H1 (cell line): ENCODE measurements around the gene ANKRD29. TPM values are rescaled to one million over a fixed set of nuclear protein-coding genes. Genes with fewer than 3 reads are reported as not detected.

Source experiments
- CTCF ChIA-PET: fragments of 300-600 bp; sonication (Branson Sonifier 250); formaldehyde crosslinking; loops from one replicate; lab custom pipeline; 2021; ENCODE audit not compliant: partially characterized antibody; lab: Charles Lee
- POLR2A ChIA-PET: fragments of 300-600 bp; sonication (Branson Sonifier 250); formaldehyde crosslinking; loops from one replicate; lab custom pipeline; 2021; ENCODE audit warnings: inconsistent platforms; ENCODE audit not compliant: partially characterized antibody; lab: Charles Lee
- DNase-seq, 2 experiments: peaks; one replicate each; pipeline versions ENCODE4 v3.0.0 to v3.0.0-alpha.2; 2010 to 2022; ENCODE audit warnings: low spot score in 2 of 2, low read depth in 1 of 2, mixed read lengths in 1 of 2
- FAIRE-seq: peaks from 2 replicates; lab custom pipeline; 2011; peaks lifted over from hg19 to GRCh38; lab: Jason Lieb, UNC
- H2AFZ ChIP-seq: 2 replicates; pipeline ENCODE4 v1.8.1; 2012; ENCODE audit warnings: low read length, inconsistent platforms
- H2AK5ac ChIP-seq: 2 replicates; pipeline ENCODE4 v1.6.1; 2013; ENCODE audit warnings: low read depth, low read length
- H2BK120ac ChIP-seq: replicated peaks from 2 replicates; pipeline ENCODE3; 2013; ENCODE audit warnings: low read depth, low read length, inconsistent platforms
- H2BK12ac ChIP-seq: 2 replicates; pipeline ENCODE4 v1.6.1; 2013; ENCODE audit warnings: low read depth, low read length
- H2BK15ac ChIP-seq: 2 replicates; pipeline ENCODE4 v1.6.1; 2013; ENCODE audit warnings: low read length
- H2BK20ac ChIP-seq: 2 replicates; pipeline ENCODE4 v1.6.1; 2013; ENCODE audit warnings: low read length
- H2BK5ac ChIP-seq: 2 replicates; pipeline ENCODE4 v1.6.1; 2013; ENCODE audit warnings: low read depth, low read length
- H3K14ac ChIP-seq: 2 replicates; pipeline ENCODE4 v1.6.1; 2013; ENCODE audit warnings: inconsistent platforms; ENCODE audit not compliant: insufficient read length
- H3K18ac ChIP-seq: 2 replicates; pipeline ENCODE4 v1.6.1; 2013; ENCODE audit warnings: low read length; ENCODE audit errors: extremely low read depth
- H3K23ac ChIP-seq: 2 replicates; pipeline ENCODE4 v1.6.1; 2013; ENCODE audit warnings: inconsistent platforms; ENCODE audit not compliant: insufficient read length
- H3K23me2 ChIP-seq: 2 replicates; pipeline ENCODE4 v1.6.1; 2013; ENCODE audit warnings: low read depth, low read length
- H3K27ac ChIP-seq: 2 replicates; pipeline ENCODE4 v1.6.1; 2011; ENCODE audit warnings: low read depth, low read length, inconsistent platforms
- H3K27me3 ChIP-seq, 4 experiments: replicated peaks in 1 of 4; 1 replicate in 1 of 4; 2 replicates in 3 of 4; pipeline versions ENCODE4 v1.6.1 to v1.8.1; 2011 to 2013; ENCODE audit warnings: low read length in 3 of 4, mild to moderate bottlenecking in 3 of 4, inconsistent platforms in 2 of 4, mixed read lengths in 2 of 4, moderate library complexity in 1 of 4; ENCODE audit not compliant: control insufficient read depth in 3 of 4, insufficient read depth in 3 of 4; ENCODE audit errors: extremely low read depth in 1 of 4
- H3K36me3 ChIP-seq, 4 experiments: 2 replicates each; pipeline versions ENCODE4 v1.6.1 to v1.8.1; 2011 to 2013; ENCODE audit warnings: mild to moderate bottlenecking in 4 of 4, low read length in 3 of 4, moderate library complexity in 2 of 4, control low read depth in 1 of 4, inconsistent platforms in 1 of 4; ENCODE audit not compliant: insufficient read depth in 4 of 4, control insufficient read depth in 2 of 4
- H3K4ac ChIP-seq: replicated peaks from 2 replicates; pipeline ENCODE3; 2013; ENCODE audit warnings: low read length, low read depth, mixed read lengths, inconsistent platforms; ENCODE audit not compliant: insufficient read length
- H3K4me1 ChIP-seq, 4 experiments: replicated peaks in 1 of 4; 1 replicate in 1 of 4; 2 replicates in 3 of 4; pipeline versions ENCODE4 v1.6.1 to v1.8.1; 2011 to 2013; ENCODE audit warnings: low read length in 3 of 4, inconsistent platforms in 2 of 4, mixed read lengths in 1 of 4; ENCODE audit not compliant: insufficient read depth in 4 of 4, control insufficient read depth in 3 of 4
- H3K4me2 ChIP-seq, 2 experiments: 2 replicates each; pipeline versions ENCODE4 v1.6.1 to v1.8.1; 2011 to 2013; ENCODE audit warnings: low read depth in 2 of 2, low read length in 2 of 2, control low read depth in 1 of 2, inconsistent platforms in 1 of 2, mild to moderate bottlenecking in 1 of 2; ENCODE audit not compliant: insufficient read depth in 1 of 2
- H3K4me3 ChIP-seq, 4 experiments: fragments of 200-600, 300-600 bp in 1 of 4; sonication (generic), shearing (Covaris generic), sonication (Bioruptor Twin) in 1 of 4; 2 replicates each; pipeline versions ENCODE4 v1.5.1 to v1.8.1; 2011 to 2016; ENCODE audit warnings: low read length in 4 of 4, low read depth in 3 of 4, control low read depth in 2 of 4, inconsistent platforms in 2 of 4, mild to moderate bottlenecking in 2 of 4, mixed read lengths in 1 of 4, moderate library complexity in 1 of 4; ENCODE audit not compliant: insufficient read depth in 2 of 4; ENCODE audit errors: extremely low read depth in 1 of 4
- H3K56ac ChIP-seq: replicated peaks from 2 replicates; pipeline ENCODE3; 2013; ENCODE audit warnings: low read depth, mild to moderate bottlenecking, mixed read lengths, low read length, inconsistent platforms; ENCODE audit not compliant: insufficient read length
- H3K79me1 ChIP-seq: 2 replicates; pipeline ENCODE4 v1.6.1; 2013; ENCODE audit warnings: low read depth, low read length, control low read depth
- H3K79me2 ChIP-seq, 2 experiments: 2 replicates each; pipeline versions ENCODE4 v1.6.1 to v1.8.1; 2012 to 2013; ENCODE audit warnings: low read length in 2 of 2, mild to moderate bottlenecking in 2 of 2, inconsistent platforms in 1 of 2; ENCODE audit not compliant: insufficient read depth in 2 of 2, control insufficient read depth in 1 of 2
- H3K9ac ChIP-seq, 4 experiments: replicated peaks in 1 of 4; 1 replicate in 1 of 4; 2 replicates in 3 of 4; pipeline versions ENCODE4 v1.6.1 to v1.8.1; 2011 to 2013; ENCODE audit warnings: low read depth in 3 of 4, low read length in 3 of 4, control low read depth in 2 of 4, mild to moderate bottlenecking in 2 of 4, moderate library complexity in 2 of 4, inconsistent platforms in 1 of 4; ENCODE audit errors: extremely low read depth in 1 of 4
- H3K9me3 ChIP-seq, 2 experiments: 2 replicates each; pipeline versions ENCODE4 v1.6.1 to v1.8.1; 2012 to 2013; ENCODE audit warnings: mild to moderate bottlenecking in 2 of 2, moderate library complexity in 2 of 2, control low read depth in 1 of 2, inconsistent platforms in 1 of 2, low read depth in 1 of 2, low read length in 1 of 2, mixed read lengths in 1 of 2; ENCODE audit not compliant: insufficient read depth in 2 of 2
- H4K20me1 ChIP-seq, 2 experiments: replicated peaks in 1 of 2; 2 replicates each; pipeline versions ENCODE3 to v1.8.1; 2011 to 2013; ENCODE audit warnings: inconsistent platforms in 2 of 2, low read length in 2 of 2, mild to moderate bottlenecking in 1 of 2; ENCODE audit not compliant: insufficient read depth in 2 of 2, control insufficient read depth in 1 of 2
- H4K5ac ChIP-seq: 2 replicates; pipeline ENCODE4 v1.6.1; 2013; ENCODE audit warnings: low read length, low read depth, mixed read lengths, inconsistent platforms; ENCODE audit not compliant: insufficient read length
- H4K8ac ChIP-seq: 2 replicates; pipeline ENCODE4 v1.8.0; 2013; ENCODE audit warnings: mild to moderate bottlenecking, moderate library complexity, low read length, inconsistent platforms; ENCODE audit not compliant: insufficient read depth; ENCODE audit errors: extremely low read depth
- H4K91ac ChIP-seq: replicated peaks from 2 replicates; pipeline ENCODE3; 2013; ENCODE audit warnings: low read length, mixed read lengths, inconsistent platforms; ENCODE audit not compliant: insufficient read length
- CBX5 ChIP-seq: fragments of 300-800, 300-1000 bp; sonication (generic); IDR thresholded peaks from 2 replicates; pipeline ENCODE4 v1.7.1; 2016; ENCODE audit warnings: antibody characterized with exemption, low read length, low read depth
- EZH2 ChIP-seq: fragments of 200-600 bp; sonication (generic); IDR thresholded peaks from 2 replicates; pipeline ENCODE4 v1.7.1; 2012; ENCODE audit warnings: low read depth, mild to moderate bottlenecking, moderate library complexity, low read length, inconsistent platforms; ENCODE audit not compliant: severe bottlenecking
- HDAC2 ChIP-seq, 2 experiments: fragments of 300-600 bp in 1 of 2; sonication (generic) in 1 of 2; IDR thresholded peaks; 2 replicates each; pipeline ENCODE4 v1.6.1; 2011 to 2012; ENCODE audit warnings: low read depth in 2 of 2, low read length in 2 of 2, mild to moderate bottlenecking in 2 of 2, moderate library complexity in 2 of 2, borderline replicate concordance in 1 of 2, inconsistent platforms in 1 of 2
- JUN ChIP-seq: IDR thresholded peaks from 2 replicates; pipeline ENCODE4 v1.6.1; 2011; ENCODE audit warnings: low read depth, mild to moderate bottlenecking, improper control_type of control experiment, low read length
- JUND ChIP-seq: IDR thresholded peaks from 2 replicates; pipeline ENCODE4 v1.6.1; 2011; ENCODE audit warnings: mild to moderate bottlenecking, improper control_type of control experiment, low read length
- NRF1 ChIP-seq: IDR thresholded peaks from 2 replicates; pipeline ENCODE4 v1.6.1; 2011; ENCODE audit warnings: mild to moderate bottlenecking, low read depth, low read length, improper control_type of control experiment
- PHF8 ChIP-seq: fragments of 200-600 bp; sonication (generic); conservative IDR thresholded peaks from 2 replicates; pipeline ENCODE4 v1.7.1; 2012; ENCODE audit warnings: low read depth, mild to moderate bottlenecking, inconsistent platforms, low read length, moderate library complexity
- SAP30 ChIP-seq: fragments of 300-600 bp; sonication (generic); IDR thresholded peaks from 2 replicates; pipeline ENCODE4 v1.7.1; 2012; ENCODE audit warnings: low read length, moderate library complexity, mild to moderate bottlenecking, inconsistent platforms; ENCODE audit not compliant: insufficient read depth, insufficient replicate concordance
- SIN3A ChIP-seq, 2 experiments: IDR thresholded peaks in 1 of 2; conservative IDR thresholded peaks in 1 of 2; 2 replicates each; pipeline ENCODE4 v1.6.1; 2011 to 2012; ENCODE audit warnings: low read length in 2 of 2, improper control_type of control experiment in 1 of 2, low read depth in 1 of 2, mild to moderate bottlenecking in 1 of 2
- SIRT6 ChIP-seq: IDR thresholded peaks from one replicate; pipeline ENCODE4 v1.7.1; 2012; ENCODE audit warnings: low read length, inconsistent platforms
- TAF7 ChIP-seq: optimal IDR thresholded peaks from 2 replicates; pipeline ENCODE3; 2011; ENCODE audit warnings: low read depth, mild to moderate bottlenecking, inconsistent platforms, low read length, moderate library complexity, borderline replicate concordance
- TEAD4 ChIP-seq: IDR thresholded peaks from 2 replicates; pipeline ENCODE4 v1.6.1; 2012; ENCODE audit warnings: low read depth, low read length, inconsistent platforms, mixed read lengths
- WGBS, 2 experiments: shearing (Covaris generic) in 1 of 2; methylation state at CpG; one replicate each; pipeline versions ENCODE4 v1.1.6 to v1.1.7; 2013 to 2015; ENCODE audit warnings: low lambda C conversion rate in 2 of 2, mixed read lengths in 2 of 2, inconsistent platforms in 1 of 2, low coverage in 1 of 2, missing lambda C conversion rate in 1 of 2; ENCODE audit not compliant: insufficient replicate concordance in 2 of 2, insufficient coverage in 1 of 2, insufficient read length in 1 of 2; ENCODE audit errors: extremely low coverage in 1 of 2, missing lambda C conversion rate in 1 of 2; 5-methylcytosine and 5-hydroxymethylcytosine counted together
- polyA plus RNA-seq, 7 experiments: library from polyadenylated mRNA; depleted of rRNA in 3 of 7; stranded (reverse) in 5 of 7; unstranded in 2 of 7; fragments of >200 nt in 5 of 7; fragments of 200-250 nt in 2 of 7; gene quantifications; 1 replicate in 5 of 7; 2 replicates in 1 of 7; 4 replicates in 1 of 7; pipeline versions ENCODE4 v1.2.1 to v1.2.3, GENCODE V29; 2011 to 2013; ENCODE audit warnings: missing spikeins in 2 of 7, mixed read lengths in 2 of 7
- total RNA-seq: library from RNA; stranded (reverse); fragmentation: NEBNext Ultra II Directional; extraction: Animal tissue kit (Norgen Biotek cat#: 25700); gene quantifications from 2 replicates; pipeline ENCODE4 v1.2.1, GENCODE V29; 2021

The ANKRD29 gene
- total and polyA plus RNA-seq, 2 of the 8 experiments (the other 6 are each of a cell fraction or from before 2014, with no cell fraction given), result 3.0 to 7.3 TPM

DNA sequence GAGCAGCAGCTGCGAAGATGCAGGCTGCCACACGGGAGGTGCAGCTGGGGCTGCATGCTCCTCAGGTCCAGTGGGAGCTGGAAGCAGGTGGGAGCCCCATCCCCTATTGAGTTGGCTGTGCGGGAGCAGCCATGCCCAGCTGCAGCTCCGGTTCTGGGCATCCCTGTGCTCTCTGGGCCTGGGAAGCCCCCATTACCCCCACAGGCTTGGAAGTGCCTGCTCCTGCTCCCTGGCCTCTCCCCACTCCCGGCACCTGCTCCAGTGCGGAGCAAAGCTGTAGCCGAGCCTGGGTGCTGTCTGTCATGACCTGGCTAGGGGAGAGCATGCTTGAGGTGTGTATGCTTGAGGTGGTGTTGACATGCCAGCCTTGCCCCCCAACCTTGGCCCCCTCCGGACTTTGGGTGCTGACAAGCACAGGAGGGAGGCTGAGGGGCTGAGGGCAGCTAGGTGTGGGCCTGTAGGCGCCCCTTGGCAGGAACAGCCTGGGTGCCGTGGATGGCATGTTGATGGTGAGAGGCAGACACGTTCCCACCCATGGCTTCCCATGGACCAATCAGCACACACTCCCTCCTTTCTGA lies 21.5 kb downstream of the ANKRD29 start:
- Histone ChIP-seq H3K27me3 (no peaks in the 10 kb centered on the region), H3K18ac (no peak overlapping the region), H2AK5ac (no peak overlapping the region), H2BK20ac (no peak overlapping the region), H4K5ac (no peak overlapping the region), H2BK15ac (no peak overlapping the region), H3K9me3 (no peaks in the 10 kb centered on the region), H3K79me2 (no peaks in the 10 kb centered on the region), H4K20me1 (no peaks in the 10 kb centered on the region), H3K4me1 (peaks cover 0 to 2% (median 0%) of the 10 kb centered on the region in 4 experiments; a peak in 1 of 7 replicates), H4K91ac (no peak overlapping the region), H3K4me3 (no peak overlapping the region), H3K4me2 (no peak overlapping the region), H3K4ac (no peak overlapping the region), H3K36me3 (no peaks in the 10 kb centered on the region), H3K23me2 (no peaks in the 10 kb centered on the region), H4K8ac (no peak overlapping the region), H3K56ac (no peak overlapping the region), H3K14ac (no peak overlapping the region), H2AFZ (no peak overlapping the region), H2BK12ac (no peak overlapping the region), H3K79me1 (no peaks in the 10 kb centered on the region), H3K23ac (no peak overlapping the region), H2BK120ac (no peak overlapping the region), H3K9ac (no peak overlapping the region), H2BK5ac (no peak overlapping the region), H3K27ac (no peak overlapping the region)
- ChIA-PET CTCF (interaction anchor here (0.7 to 4.8 kb wide), 6 partner anchors 10 to 277 kb away, joined by 3 to 27 read pairs (median 4); no protein-coding TSS in a partner anchor), POLR2A (interaction anchor here (0.6 to 1.2 kb wide), 2 partner anchors 96 to 119 kb away, joined by 3 read pairs; no protein-coding TSS in a partner anchor)
- FAIRE-seq (no peak), DNase-seq (no peak)
- TF ChIP-seq SIN3A (conservative IDR thresholded peaks at IDR 0.05 in 1 of 2, IDR thresholded peaks at IDR 0.05 in 1 of 2; ENCODE audit: low read depth in 1 of 2, low read length in 2 of 2), result no peak
- no peak for TF ChIP-seq JUND
- no peak for TF ChIP-seq TAF7
- TF ChIP-seq SIRT6, result no peak
- TF ChIP-seq EZH2, result no peak
- no peak for TF ChIP-seq CBX5
- no peak for TF ChIP-seq PHF8
- no peak for TF ChIP-seq TEAD4
- no peak for TF ChIP-seq HDAC2 (IDR thresholded peaks at IDR 0.05; ENCODE audit: borderline replicate concordance in 1 of 2, low read depth in 2 of 2, low read length in 2 of 2)
- TF ChIP-seq JUN, result no peak
- TF ChIP-seq SAP30, result no peak
- TF ChIP-seq NRF1, result no peak
- 90% methylated on average over 10 of the region's 11 CpGs; no CpG with 5 or more reads in 1 of the 2 experiments for WGBS, 2 experiments
